Neural progenitor cell (in vitro differentiated cells): Measurements from ENCODE around the gene ATOH8.
A peak's percentile ranks its signal among the peaks of the same experiment; 100 is the strongest.

ENCODE experiments used
- EZH2phosphoT487 ChIP-seq: fragments of 200-600 bp; sonication (generic); IDR thresholded peaks from 2 replicates; pipeline ENCODE4 v1.6.1; 2017; ENCODE audit warnings: antibody characterized with exemption
- TF ChIP-seq, protein P1 (sequence below): fragments of 200-600 bp; sonication (generic); IDR thresholded peaks from 2 replicates; pipeline ENCODE4 v1.5.1; 2017; ENCODE audit warnings: antibody characterized with exemption, mild to moderate bottlenecking

DNA sequence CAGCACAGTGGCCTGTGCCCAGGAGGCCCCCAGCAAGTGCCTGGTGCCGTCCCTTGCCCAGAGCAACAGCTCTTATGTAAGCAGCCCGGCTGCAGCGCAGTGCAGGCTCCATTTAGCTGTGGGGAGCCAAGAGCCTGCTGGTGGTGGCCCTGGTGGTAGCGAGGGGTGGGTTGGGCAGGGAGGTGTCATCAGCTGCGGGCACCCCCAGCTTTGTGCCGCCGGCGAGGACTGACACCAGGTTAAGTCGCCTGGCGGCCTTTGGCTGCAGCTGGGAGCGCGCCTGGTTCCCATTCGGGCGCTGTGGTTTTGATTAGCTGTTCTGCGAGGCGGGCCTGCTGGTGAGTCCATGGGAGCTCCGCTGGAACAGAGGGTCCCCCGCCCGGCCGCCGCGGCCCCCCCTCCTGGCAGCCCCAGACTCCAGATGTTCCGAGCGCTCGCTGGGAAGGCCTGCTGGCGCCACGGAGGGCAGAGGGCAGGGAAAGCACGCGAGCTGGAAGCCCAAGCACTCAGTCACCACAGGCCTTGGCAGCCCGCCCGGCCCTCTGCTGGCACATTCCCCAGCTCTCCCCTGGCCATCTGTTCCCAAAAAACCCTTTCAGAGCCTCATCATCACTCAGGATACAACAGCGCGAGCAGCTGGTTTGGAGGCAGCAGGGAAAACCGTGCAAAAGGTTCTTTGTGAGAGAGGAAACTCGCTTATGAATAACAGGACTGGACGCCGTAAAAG is 18.4 kb downstream of the ATOH8 start:
- TF ChIP-seq, protein P1, sequence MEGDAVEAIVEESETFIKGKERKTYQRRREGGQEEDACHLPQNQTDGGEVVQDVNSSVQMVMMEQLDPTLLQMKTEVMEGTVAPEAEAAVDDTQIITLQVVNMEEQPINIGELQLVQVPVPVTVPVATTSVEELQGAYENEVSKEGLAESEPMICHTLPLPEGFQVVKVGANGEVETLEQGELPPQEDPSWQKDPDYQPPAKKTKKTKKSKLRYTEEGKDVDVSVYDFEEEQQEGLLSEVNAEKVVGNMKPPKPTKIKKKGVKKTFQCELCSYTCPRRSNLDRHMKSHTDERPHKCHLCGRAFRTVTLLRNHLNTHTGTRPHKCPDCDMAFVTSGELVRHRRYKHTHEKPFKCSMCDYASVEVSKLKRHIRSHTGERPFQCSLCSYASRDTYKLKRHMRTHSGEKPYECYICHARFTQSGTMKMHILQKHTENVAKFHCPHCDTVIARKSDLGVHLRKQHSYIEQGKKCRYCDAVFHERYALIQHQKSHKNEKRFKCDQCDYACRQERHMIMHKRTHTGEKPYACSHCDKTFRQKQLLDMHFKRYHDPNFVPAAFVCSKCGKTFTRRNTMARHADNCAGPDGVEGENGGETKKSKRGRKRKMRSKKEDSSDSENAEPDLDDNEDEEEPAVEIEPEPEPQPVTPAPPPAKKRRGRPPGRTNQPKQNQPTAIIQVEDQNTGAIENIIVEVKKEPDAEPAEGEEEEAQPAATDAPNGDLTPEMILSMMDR: peak; percentile 19
- no peak for TF ChIP-seq EZH2phosphoT487
